ENCODE data around the gene ZNF536. TPM values are rescaled to one million over a fixed set of nuclear protein-coding genes. Genes with fewer than 3 reads are reported as not detected.

ZNF536 gene
- total and polyA plus RNA-seq, 10 of the 15 experiments (the other 5 are each of a cell fraction or from before 2014, with no cell fraction given) = not detected

- CTCF ChIA-PET = no interaction called here
- no peak overlapping the region for H3K27ac ChIP-seq (ENCODE audit: control insufficient read depth, insufficient read depth)
- no peak for TF ChIP-seq EGR1 (IDR thresholded peaks at IDR 0.05; ENCODE audit: borderline replicate concordance in 1 of 2, low read depth in 2 of 2, low read length in 2 of 2)
- TF ChIP-seq ZNF217 (IDR thresholded peaks at IDR 0.05) = no peak
- no peak for TF ChIP-seq RUNX3 (IDR thresholded peaks at IDR 0.05; ENCODE audit: low read length)
- no peak for TF ChIP-seq TARDBP (IDR thresholded peaks at IDR 0.05; ENCODE audit: borderline replicate concordance)
- no peak for TF ChIP-seq NBN (IDR thresholded peaks at IDR 0.05)
- no peak for TF ChIP-seq PAX5 (IDR thresholded peaks at IDR 0.05; ENCODE audit: borderline replicate concordance, low read depth, low read length)
- TF ChIP-seq PAX8 (IDR thresholded peaks at IDR 0.05) = no peak
- no peak for TF ChIP-seq CEBPZ (IDR thresholded peaks at IDR 0.05; ENCODE audit: low read depth, low read length)
- no peak for TF ChIP-seq BRCA1 (IDR thresholded peaks at IDR 0.05; ENCODE audit: low read depth, low read length)
- no peak for TF ChIP-seq CHD1 (IDR thresholded peaks at IDR 0.05; ENCODE audit: low read depth, low read length)
- no peak for TF ChIP-seq NR2F1 (conservative IDR thresholded peaks at IDR 0.05)
- TF ChIP-seq ATF3 (IDR thresholded peaks at IDR 0.05; ENCODE audit: borderline replicate concordance, extremely low read depth, low read depth, low read length) = no peak
- TF ChIP-seq STAT3 (IDR thresholded peaks at IDR 0.05; ENCODE audit: low read depth, low read length) = no peak
- no peak for TF ChIP-seq SREBF1 (IDR thresholded peaks at IDR 0.05; ENCODE audit: low read length)
- no peak for TF ChIP-seq CBX5 (IDR thresholded peaks at IDR 0.05; ENCODE audit: low read depth)
- TF ChIP-seq STAT1 (conservative IDR thresholded peaks at IDR 0.05) = no peak
- no peak for TF ChIP-seq NFYA (IDR thresholded peaks at IDR 0.05; ENCODE audit: borderline replicate concordance, low read depth, low read length)
- no peak for TF ChIP-seq REST (IDR thresholded peaks at IDR 0.05; ENCODE audit: low read depth, low read length)
- TF ChIP-seq MYB (IDR thresholded peaks at IDR 0.05; ENCODE audit: borderline replicate concordance, low read depth, low read length) = no peak
- no peak for TF ChIP-seq MEF2A (IDR thresholded peaks at IDR 0.05; ENCODE audit: insufficient read depth, low read depth, low read length)
- DNase-seq (ENCODE audit: low read depth, low spot score) (no peak), FAIRE-seq (no peak), ATAC-seq (no peak)
- BruUV-seq (replicated peaks) = no TSS peak
- H3K79me2 ChIP-seq (ENCODE audit: control insufficient read depth, insufficient read depth, low read length) = no peaks in the 10 kb centered on the region
- SMC1A ChIA-PET (ENCODE audit: uncharacterized antibody, unreplicated experiment) = no interaction called here
- no peak overlapping the region for H3K4me3 ChIP-seq
- intact Hi-C loops (cut with micrococcal nuclease; ENCODE audit: unreplicated experiment) (no loop called here), in situ Hi-C loops (cut with MboI) (no loop called here)
- no peaks in the 10 kb centered on the region for H3K4me1 ChIP-seq (ENCODE audit: control insufficient read depth, insufficient read depth, low read length)
- H3K36me3 ChIP-seq (ENCODE audit: control insufficient read depth in 2 of 2, insufficient read depth in 2 of 2, low read length in 1 of 2) = no peaks in the 10 kb centered on the region
- no peak overlapping the region for H2AFZ ChIP-seq (ENCODE audit: control insufficient read depth, low read depth, low read length)
- no peak overlapping the region for H3K9ac ChIP-seq (ENCODE audit: control insufficient read depth, insufficient read depth, low read length)
- H3K27me3 ChIP-seq (replicated peaks in 1 of 2; ENCODE audit: control insufficient read depth in 2 of 2, insufficient read depth in 2 of 2, low read length in 1 of 2) = no peaks in the 10 kb centered on the region
- H3K4me2 ChIP-seq (ENCODE audit: control insufficient read depth, insufficient read depth) = no peak overlapping the region
- POLR2A ChIA-PET = no interaction called here
- no peaks in the 10 kb centered on the region for H3K9me3 ChIP-seq (replicated peaks; ENCODE audit: control insufficient read depth, insufficient read depth, low read length)
- RAD21 ChIA-PET (ENCODE audit: unreplicated experiment) = no interaction called here
- H4K20me1 ChIP-seq (ENCODE audit: control insufficient read depth, insufficient read depth) = no peaks in the 10 kb centered on the region
- WGBS (ENCODE audit: insufficient coverage, insufficient replicate concordance, low lambda C conversion rate, missing lambda C conversion rate) = 33% methylated on average over 8 of the region's 8 CpGs
These were observed 35.0 kb downstream of the ZNF536 start for GRCh38 chr19:30407068-30407709.
